Fibroblast of skin of right biceps (primary cell): ENCODE measurements around the gene STK32C.
A peak's percentile ranks its signal among the peaks of the same experiment; 100 is the strongest.
"Not testable (repeated sequence)": the region's sequence is repeated elsewhere in the genome, so short reads cannot be mapped to it uniquely, and the experiment has no call there.

Source experiments
- DNase-seq: peaks from one replicate; pipeline ENCODE4 v3.0.0-alpha.2; 2013

STK32C gene

GRCh38 chr10:132337854-132338253, 30.1 kb upstream of the STK32C start:
- not testable (repeated sequence) for DNase-seq

DNA sequence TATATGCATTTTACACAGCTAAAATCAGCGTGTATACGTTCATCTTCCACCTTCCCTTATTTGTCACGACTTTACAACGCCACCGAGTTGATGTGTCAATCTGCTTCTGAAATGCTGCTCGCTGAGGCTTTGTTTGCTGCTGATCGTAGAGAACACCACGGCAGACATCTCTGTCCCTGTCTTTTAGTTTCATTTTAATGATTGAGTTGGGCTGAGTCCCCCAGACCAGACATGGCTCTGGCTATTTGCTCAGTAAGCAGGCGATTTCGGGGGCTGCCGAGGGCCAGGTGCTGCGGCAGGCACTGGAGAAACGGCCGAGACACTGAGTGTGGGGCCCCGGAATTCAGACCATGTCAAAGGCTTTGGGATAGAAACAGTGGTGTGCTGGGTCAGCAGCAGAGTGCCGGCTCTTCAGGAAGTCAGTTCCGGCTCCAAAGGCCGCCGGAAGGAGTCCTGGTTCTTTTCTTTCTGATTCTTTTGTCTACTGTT, 29.2 kb upstream of the STK32C start:
- no peak for DNase-seq

DNA sequence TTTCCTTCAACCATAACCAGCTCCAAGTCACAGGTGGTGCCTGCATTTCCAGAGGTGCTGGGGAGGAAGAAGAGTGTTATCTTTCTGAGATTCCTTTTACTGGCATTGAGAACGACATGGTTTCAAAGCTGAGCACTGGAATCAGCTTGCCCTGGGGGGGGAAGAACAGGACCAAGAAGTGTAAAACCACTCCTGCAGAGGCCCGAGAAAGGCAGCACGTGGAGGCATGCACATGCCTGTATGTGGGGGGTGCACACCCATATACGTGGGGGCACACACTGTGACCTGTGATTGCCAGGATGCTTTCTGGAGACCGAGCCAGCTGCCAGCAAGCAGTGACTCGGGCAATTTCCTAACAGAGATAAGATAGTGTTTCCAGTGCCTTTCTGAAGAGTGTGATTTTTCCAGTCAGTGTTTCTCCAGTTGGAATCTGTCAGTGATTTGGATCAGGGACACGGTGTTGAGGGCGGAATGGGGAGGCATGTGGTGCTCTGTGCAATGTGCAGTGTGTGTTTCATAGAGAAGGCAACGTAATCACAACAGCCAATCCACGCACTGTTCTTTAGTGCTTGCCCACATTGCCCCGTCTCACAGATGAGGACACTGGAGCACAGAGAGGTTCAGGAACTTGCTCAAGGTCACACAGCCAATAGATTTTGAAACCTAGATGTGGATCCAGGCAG, 28.5 kb upstream of the STK32C start:
- DNase-seq: no peak

DNA sequence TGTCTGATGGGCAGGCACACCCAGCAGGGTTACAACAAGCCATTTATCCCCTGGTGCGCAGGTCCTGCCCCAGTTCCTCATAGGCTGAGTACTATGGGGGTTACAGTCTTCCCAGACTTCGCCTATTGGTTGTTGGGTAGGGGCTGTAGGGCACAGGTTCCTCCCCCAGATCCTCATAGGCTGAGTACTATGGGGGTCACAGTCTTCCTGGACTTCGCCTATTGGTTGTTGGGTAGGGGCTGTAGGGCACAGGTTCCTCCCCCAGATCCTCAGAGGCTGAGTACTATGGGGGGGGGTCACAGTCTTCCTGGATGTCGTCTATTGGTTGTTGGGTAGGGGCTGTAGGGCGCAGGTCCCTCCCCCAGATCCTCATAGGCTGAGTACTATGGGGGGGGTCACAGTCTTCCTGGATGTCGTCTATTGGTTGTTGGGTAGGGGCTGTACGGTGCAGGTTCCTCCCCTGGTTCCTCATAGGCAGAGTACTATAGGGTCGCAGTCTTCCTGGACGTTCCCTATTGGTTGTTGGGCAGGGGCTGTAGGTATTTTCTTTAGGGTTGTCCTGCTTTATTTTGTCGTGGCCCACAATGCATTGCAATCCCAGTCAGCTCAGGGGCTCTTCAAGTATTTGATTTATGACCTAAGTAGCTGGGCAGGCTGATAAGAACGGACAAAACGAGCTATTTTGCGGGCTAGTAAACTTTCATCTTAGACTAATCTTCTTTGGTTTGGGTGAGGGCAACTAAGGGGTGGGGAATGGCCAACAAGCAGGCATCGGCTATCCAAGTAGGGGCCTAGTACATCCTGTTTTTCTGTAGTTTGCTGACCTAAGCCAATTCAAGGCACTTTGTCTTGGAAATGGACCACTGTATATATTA, 27.7 kb upstream of the STK32C start:
- DNase-seq: no peak

DNA sequence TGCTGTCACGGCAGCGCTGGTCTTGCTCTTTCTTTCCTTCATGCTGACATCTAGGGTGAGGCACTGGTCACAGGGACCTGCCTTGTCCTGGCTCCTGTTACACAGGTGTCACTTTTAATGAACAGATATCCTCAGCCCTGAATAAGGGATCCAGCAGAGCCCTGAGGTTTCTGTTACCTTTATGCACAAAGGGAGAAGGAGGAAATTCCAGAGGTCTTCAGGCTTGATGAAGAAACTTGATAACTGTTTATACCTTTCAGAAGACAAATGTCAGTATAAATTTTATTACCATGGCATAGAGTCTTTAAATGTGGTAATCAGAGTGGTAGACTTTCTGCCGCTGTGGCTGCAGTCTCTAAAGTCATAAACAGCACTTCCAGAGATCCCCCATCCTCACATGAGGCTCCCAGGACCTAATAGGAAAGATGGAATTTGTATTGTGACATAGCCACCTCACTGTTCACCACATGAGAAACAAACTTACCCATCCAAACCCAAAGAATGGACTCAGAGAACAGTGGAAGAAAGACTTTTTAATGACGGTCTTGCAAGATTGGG, 27.0 kb upstream of the STK32C start:
- no peak for DNase-seq

DNA sequence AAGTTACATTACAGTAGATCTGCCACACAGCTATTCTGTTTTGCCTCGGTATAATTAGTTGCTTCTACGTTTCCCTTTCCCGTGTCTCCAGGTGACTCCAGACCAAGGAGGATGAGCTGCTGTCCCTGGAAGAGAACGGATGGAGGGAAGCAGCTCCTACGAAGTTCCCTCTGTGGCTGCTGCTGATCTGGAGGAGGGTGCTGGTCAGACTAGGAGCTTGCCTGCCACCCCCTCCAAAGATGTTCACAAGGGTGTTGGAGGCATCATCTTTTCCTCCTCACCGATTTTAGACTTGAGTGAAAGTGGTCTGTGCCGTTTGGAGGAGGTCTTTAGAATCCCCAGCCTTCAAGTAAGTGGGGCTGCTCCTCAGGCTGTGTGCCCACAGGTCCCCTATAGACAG, 25.6 kb upstream of the STK32C start:
- no peak for DNase-seq

DNA sequence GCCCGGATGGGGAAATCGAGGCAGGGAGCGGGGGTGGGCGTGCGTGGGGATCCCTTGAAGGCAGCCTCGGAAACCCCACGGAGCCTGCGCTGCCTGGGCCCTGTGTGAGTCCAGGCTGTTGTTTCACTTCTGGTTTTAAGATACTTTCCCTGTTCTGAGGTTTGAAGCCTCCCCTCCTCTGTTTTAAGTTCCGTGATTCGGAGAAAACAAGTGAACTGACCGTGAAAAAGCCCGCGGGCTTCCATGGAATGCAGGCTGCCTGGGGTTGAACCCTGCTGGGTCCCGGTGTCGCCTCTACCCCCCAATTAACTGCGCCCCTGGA, 24.6 kb upstream of the STK32C start:
- DNase-seq: no peak

- peak; percentile 97 for DNase-seq
Observed at GRCh38 chr10:132331601-132332432, 24.1 kb upstream of the STK32C start, which contains the start of gene LRRC27. TSS of gene LRRC27 (plus strand) at chr10:132332193. CDS start at chr10:132333525, 1,332 bp downstream.

- DNase-seq: no peak
Observed at GRCh38 chr10:132330486-132330833, 22.7 kb upstream of the STK32C start.

GRCh38 chr10:132329565-132330485, 22.1 kb upstream of the STK32C start:
- peak; percentile 66 for DNase-seq

- DNase-seq: no peak
Observed at GRCh38 chr10:132328738-132329137, 21.0 kb upstream of the STK32C start.

- DNase-seq: no peak
Observed at GRCh38 chr10:132328106-132328505, 20.4 kb upstream of the STK32C start.

GRCh38 chr10:132326925-132327324, 19.2 kb upstream of the STK32C start:
- no peak for DNase-seq

- no peak for DNase-seq
Observed at GRCh38 chr10:132326344-132326889, 18.7 kb upstream of the STK32C start.

DNA sequence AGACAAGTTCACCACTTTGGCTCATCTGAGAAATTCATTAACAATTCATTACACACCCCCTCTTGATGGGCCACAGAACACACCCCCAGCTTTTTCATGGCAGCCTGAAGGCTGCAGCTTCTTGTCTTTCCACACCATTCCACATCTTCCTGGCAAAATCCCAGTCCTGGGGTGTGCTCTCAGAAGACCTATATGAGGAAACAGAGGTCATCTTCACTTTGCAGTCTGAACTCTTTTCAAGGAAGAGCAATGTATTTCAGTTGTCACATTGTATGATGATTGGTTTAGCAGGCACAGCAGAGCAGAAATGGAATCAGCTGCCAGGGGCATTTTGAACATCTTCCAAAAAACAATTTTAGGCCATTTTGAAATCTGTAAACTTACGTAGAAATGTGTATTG, 16.4 kb upstream of the STK32C start:
- no peak for DNase-seq

- DNase-seq: peak; percentile 28
Observed at GRCh38 chr10:132322586-132323048, 14.9 kb upstream of the STK32C start.

- DNase-seq: no peak
Observed at GRCh38 chr10:132321726-132322125, 14.0 kb upstream of the STK32C start.

DNA sequence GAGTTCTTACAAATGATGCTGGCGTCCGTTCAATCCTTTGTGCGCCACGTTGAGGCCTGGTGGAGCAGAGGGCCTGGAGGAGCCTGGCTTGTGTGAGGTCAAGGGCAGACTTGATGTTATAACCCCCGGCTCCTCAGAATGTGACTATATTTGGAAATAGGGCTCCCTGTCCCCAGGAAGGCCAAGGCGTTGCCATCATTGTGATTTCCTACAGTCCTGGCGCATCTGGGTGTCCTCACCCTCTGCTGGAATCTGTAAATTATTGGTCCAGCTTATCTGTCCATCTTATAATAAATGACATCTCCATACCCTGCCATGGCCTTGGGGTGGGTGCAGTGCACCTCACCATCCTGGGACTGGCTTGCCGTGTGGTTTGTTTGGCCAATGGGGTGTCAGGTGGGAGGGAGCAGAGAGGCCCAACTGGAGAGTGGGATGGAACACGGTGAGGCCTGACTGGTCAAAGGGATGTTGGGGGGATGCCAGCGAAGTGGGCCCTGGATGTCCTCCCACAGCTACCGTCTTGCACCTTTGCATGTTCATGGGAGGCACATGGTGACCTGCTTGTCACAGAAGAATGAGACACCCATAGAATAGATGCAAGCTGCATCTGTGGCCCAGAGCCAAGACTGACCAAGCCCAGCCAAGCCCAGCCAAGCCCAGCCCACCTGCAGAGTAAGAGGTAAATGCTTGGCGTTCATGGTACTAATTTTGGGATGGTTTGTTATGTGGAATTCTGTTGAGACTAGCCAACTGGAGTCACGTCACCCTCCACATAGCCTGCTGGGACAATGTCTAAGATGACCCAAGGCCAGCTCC, 13.1 kb upstream of the STK32C start:
- no peak for DNase-seq

GRCh38 chr10:132319853-132320653, 12.3 kb upstream of the STK32C start:
- DNase-seq: peak; percentile 89

GRCh38 chr10:132317477-132317876, 9.7 kb upstream of the STK32C start:
- DNase-seq: not testable (repeated sequence)
